ENCODE measurements around the gene LEF1. TPM values are rescaled to one million over a fixed set of nuclear protein-coding genes. Genes with fewer than 3 reads are reported as not detected.

Gene LEF1
- total RNA-seq, 2 donors from 2014 or later = 73.4 to 93.4 TPM

DNA sequence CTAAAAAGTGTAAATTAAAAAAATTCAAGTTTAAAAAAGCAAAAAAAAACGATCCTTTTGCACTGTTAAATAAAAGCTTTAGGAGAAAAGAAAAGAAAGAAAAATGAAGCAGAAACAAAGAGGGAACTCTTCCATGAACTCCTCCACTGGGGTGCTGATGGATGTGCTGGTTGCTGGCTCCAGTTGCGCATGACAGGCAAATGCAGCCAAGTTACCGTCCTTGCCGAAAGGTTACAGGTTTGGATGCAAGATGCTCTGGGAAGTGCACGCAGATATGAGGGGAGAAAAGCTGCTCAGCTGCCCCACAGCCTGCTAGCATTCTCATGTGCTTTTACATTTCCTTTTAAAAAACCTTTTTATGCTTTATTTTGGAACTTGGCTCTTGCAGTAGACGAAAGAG lies 120.6 kb downstream of the LEF1 start:
- H3K4me3 Mint-ChIP-seq = no peak overlapping the region
- H3K27me3 Mint-ChIP-seq = no peaks in the 10 kb centered on the region
- ATAC-seq (replicated peaks) = no peak
- peaks cover 62% of the 10 kb centered on the region for H3K36me3 Mint-ChIP-seq (ENCODE audit: low read depth)
- H3K27ac Mint-ChIP-seq = peak overlapping the region; percentile 91
- no peaks in the 10 kb centered on the region for H3K9me3 Mint-ChIP-seq
- H3K4me1 Mint-ChIP-seq = peaks cover 38% of the 10 kb centered on the region

DNA sequence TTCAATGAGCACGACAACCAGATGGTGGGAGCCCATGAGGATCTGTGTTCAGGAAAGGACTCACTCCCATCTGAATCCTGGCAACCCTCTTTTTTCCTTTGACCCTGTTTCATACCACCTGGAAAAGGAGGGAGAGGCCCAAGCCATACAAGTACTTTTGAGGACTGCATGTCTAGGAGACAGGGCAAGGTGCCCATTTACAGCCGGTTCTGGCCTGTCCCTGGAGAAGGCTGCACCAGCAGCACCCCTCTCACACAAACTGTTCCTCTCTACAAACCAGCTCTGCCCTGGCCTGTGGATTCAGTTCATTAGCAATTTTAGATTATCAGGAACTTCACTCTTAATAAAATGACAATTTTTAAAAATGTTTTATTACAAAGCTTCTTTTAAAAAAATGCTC lies 121.5 kb downstream of the LEF1 start:
- H3K9me3 Mint-ChIP-seq = no peaks in the 10 kb centered on the region
- no peak overlapping the region for H3K27ac Mint-ChIP-seq
- peaks cover 33% of the 10 kb centered on the region for H3K4me1 Mint-ChIP-seq
- H3K36me3 Mint-ChIP-seq (ENCODE audit: low read depth) = peaks cover 52% of the 10 kb centered on the region
- no peak for ATAC-seq (replicated peaks)
- no peaks in the 10 kb centered on the region for H3K27me3 Mint-ChIP-seq
- no peak overlapping the region for H3K4me3 Mint-ChIP-seq

- peak overlapping the region; percentile 75 for H3K27ac Mint-ChIP-seq
- no peaks in the 10 kb centered on the region for H3K27me3 Mint-ChIP-seq
- peaks cover 44% of the 10 kb centered on the region for H3K36me3 Mint-ChIP-seq (ENCODE audit: low read depth)
- no peaks in the 10 kb centered on the region for H3K9me3 Mint-ChIP-seq
- peaks cover 23% of the 10 kb centered on the region for H3K4me1 Mint-ChIP-seq
- no peak for ATAC-seq (replicated peaks)
- H3K4me3 Mint-ChIP-seq = no peak overlapping the region
These were observed 123.1 kb downstream of the LEF1 start for GRCh38 chr4:108045687-108046024.

GRCh38 chr4:108044951-108045686 lies 123.6 kb downstream of the LEF1 start:
- Mint-ChIP-seq H3K9me3 (no peaks in the 10 kb centered on the region), H3K27ac (peak overlapping the region; percentile 75), H3K4me1 (peaks cover 19% of the 10 kb centered on the region), H3K27me3 (no peaks in the 10 kb centered on the region), H3K36me3 (ENCODE audit: low read depth) (peaks cover 42% of the 10 kb centered on the region), H3K4me3 (no peak overlapping the region)
- ATAC-seq (replicated peaks) = peak; percentile 57

- Mint-ChIP-seq H3K4me3 (no peak overlapping the region), H3K36me3 (ENCODE audit: low read depth) (peaks cover 26% of the 10 kb centered on the region), H3K27ac (peak overlapping the region; percentile 16), H3K9me3 (no peaks in the 10 kb centered on the region), H3K27me3 (no peaks in the 10 kb centered on the region), H3K4me1 (peaks cover 4% of the 10 kb centered on the region)
- ATAC-seq (replicated peaks) = no peak
These were observed 125.2 kb downstream of the LEF1 start for GRCh38 chr4:108043526-108043925.

DNA sequence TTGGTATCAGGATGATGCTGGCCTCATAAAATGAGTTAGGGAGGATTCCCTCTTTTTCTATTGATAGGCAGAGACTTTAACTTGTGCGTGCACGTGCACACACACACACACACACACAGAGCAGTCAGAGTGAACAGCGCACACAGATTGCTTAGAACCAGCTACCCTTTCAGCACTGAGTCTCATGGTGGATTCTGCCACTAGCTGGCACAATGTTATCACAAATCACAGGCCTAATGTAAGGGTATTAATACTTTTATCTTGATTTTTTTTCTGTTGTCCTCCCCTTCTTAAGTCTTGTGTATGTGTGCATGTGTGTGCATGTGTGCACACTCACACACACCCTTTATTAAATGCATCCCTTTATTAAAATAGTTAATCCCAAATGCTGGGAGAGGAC lies 125.8 kb downstream of the LEF1 start:
- Mint-ChIP-seq H3K4me1 (peaks cover 4% of the 10 kb centered on the region), H3K4me3 (no peak overlapping the region), H3K27ac (peak overlapping the region; percentile 16), H3K9me3 (no peaks in the 10 kb centered on the region), H3K36me3 (ENCODE audit: low read depth) (peaks cover 20% of the 10 kb centered on the region), H3K27me3 (no peaks in the 10 kb centered on the region)
- no peak for ATAC-seq (replicated peaks)

DNA sequence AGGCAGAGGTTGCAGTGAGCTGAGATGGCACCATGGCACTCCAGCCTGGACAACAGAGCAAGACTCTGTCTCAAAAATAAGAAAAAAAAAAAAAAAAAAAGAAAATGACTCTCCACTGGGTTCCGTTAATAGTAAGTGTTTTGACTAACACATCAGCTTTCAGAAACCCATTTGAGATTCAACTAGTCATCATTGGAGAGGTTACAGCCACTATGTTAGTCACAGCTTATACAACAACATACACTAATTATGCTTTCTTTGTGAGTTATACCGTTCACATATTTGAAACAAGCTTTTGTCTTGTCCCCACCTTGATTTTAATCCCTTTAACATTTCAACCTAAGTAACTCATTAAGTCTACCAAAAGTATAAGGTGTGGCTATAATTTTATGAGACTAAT lies 130.8 kb downstream of the LEF1 start:
- no peaks in the 10 kb centered on the region for H3K4me1 Mint-ChIP-seq
- ATAC-seq (replicated peaks) = peak; percentile 92
- peaks cover 16% of the 10 kb centered on the region for H3K36me3 Mint-ChIP-seq (ENCODE audit: low read depth)
- no peaks in the 10 kb centered on the region for H3K9me3 Mint-ChIP-seq
- peak overlapping the region; percentile 20 for H3K4me3 Mint-ChIP-seq
- peak overlapping the region; percentile 71 for H3K27ac Mint-ChIP-seq
- H3K27me3 Mint-ChIP-seq = no peaks in the 10 kb centered on the region

- Mint-ChIP-seq H3K9me3 (no peaks in the 10 kb centered on the region), H3K36me3 (ENCODE audit: low read depth) (peaks cover 21% of the 10 kb centered on the region), H3K27me3 (no peaks in the 10 kb centered on the region), H3K4me3 (peak overlapping the region; percentile 51), H3K4me1 (peaks cover 5% of the 10 kb centered on the region), H3K27ac (peak overlapping the region; percentile 71)
- ATAC-seq (replicated peaks) = peak; percentile 48
These were observed 132.5 kb downstream of the LEF1 start for GRCh38 chr4:108036213-108036612.

GRCh38 chr4:108035691-108036090 lies 133.0 kb downstream of the LEF1 start:
- no peaks in the 10 kb centered on the region for H3K9me3 Mint-ChIP-seq
- peak overlapping the region; percentile 71 for H3K27ac Mint-ChIP-seq
- H3K27me3 Mint-ChIP-seq = no peaks in the 10 kb centered on the region
- peaks cover 10% of the 10 kb centered on the region for H3K4me1 Mint-ChIP-seq
- no peak for ATAC-seq (replicated peaks)
- H3K4me3 Mint-ChIP-seq = peak overlapping the region; percentile 51
- peaks cover 21% of the 10 kb centered on the region for H3K36me3 Mint-ChIP-seq (ENCODE audit: low read depth)

- Mint-ChIP-seq H3K4me3 (no peak overlapping the region), H3K4me1 (peaks cover 19% of the 10 kb centered on the region), H3K9me3 (no peaks in the 10 kb centered on the region), H3K36me3 (ENCODE audit: low read depth) (peaks cover 21% of the 10 kb centered on the region), H3K27ac (no peak overlapping the region), H3K27me3 (no peaks in the 10 kb centered on the region)
- ATAC-seq (replicated peaks) = no peak
These were observed 134.2 kb downstream of the LEF1 start for GRCh38 chr4:108034565-108034964.

DNA sequence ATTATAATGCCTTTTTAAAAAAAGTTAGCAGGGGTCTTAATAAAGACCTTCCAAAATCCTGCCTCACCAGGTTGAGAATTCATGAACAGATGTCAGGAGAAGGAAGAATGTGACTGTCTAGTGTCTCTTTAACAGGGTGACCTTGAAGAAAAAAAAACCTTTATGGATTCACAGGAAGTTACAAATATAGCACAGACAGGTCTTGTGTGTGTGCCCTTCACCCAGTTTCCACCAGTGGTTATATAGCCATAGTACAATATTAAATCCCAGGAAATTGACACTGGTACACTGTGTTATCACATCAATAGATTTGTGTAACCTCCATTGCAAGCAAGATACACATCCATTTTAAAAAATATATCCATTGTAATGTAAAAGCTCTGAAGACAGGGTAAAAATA lies 135.4 kb downstream of the LEF1 start:
- Mint-ChIP-seq H3K9me3 (no peaks in the 10 kb centered on the region), H3K4me1 (peaks cover 27% of the 10 kb centered on the region), H3K36me3 (ENCODE audit: low read depth) (peaks cover 23% of the 10 kb centered on the region), H3K27ac (no peak overlapping the region), H3K4me3 (no peak overlapping the region), H3K27me3 (no peaks in the 10 kb centered on the region)
- ATAC-seq (replicated peaks) = no peak

- H3K9me3 Mint-ChIP-seq = no peaks in the 10 kb centered on the region
- peaks cover 27% of the 10 kb centered on the region for H3K4me1 Mint-ChIP-seq
- H3K36me3 Mint-ChIP-seq (ENCODE audit: low read depth) = peaks cover 41% of the 10 kb centered on the region
- ATAC-seq (replicated peaks) = peak; percentile 77
- H3K27me3 Mint-ChIP-seq = no peaks in the 10 kb centered on the region
- H3K27ac Mint-ChIP-seq = peak overlapping the region; percentile 83
- peak overlapping the region; percentile 40 for H3K4me3 Mint-ChIP-seq
These were observed 137.2 kb downstream of the LEF1 start for GRCh38 chr4:108031427-108032083.

DNA sequence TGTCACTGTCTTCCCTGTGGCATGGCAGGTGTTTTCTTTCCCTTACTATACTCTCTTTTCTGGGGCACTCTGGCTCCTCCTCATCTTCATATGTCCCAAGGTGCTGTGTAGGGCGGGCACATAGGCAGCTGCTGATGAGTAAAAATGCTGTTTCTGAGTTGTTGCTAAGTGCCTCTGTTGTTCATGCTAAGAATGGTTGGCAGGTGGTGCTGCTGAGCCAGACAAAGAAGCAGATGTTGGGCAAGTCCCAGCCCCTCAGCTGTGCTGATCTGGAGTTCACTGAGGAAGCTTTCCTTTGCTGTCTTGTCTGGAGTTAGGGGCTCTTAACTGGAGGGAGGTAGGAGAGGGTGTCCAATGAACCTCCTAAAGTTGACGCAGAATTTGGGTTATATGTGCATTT lies 138.4 kb downstream of the LEF1 start:
- Mint-ChIP-seq H3K4me1 (peaks cover 27% of the 10 kb centered on the region), H3K4me3 (peak overlapping the region; percentile 45), H3K36me3 (ENCODE audit: low read depth) (peaks cover 45% of the 10 kb centered on the region), H3K27me3 (no peaks in the 10 kb centered on the region), H3K9me3 (no peaks in the 10 kb centered on the region), H3K27ac (peak overlapping the region; percentile 83)
- peak; percentile 82 for ATAC-seq (replicated peaks)

GRCh38 chr4:108029731-108030130 lies 139.0 kb downstream of the LEF1 start:
- H3K4me3 Mint-ChIP-seq = peak overlapping the region; percentile 45
- peak overlapping the region; percentile 83 for H3K27ac Mint-ChIP-seq
- peaks cover 42% of the 10 kb centered on the region for H3K36me3 Mint-ChIP-seq (ENCODE audit: low read depth)
- H3K4me1 Mint-ChIP-seq = peaks cover 27% of the 10 kb centered on the region
- H3K9me3 Mint-ChIP-seq = no peaks in the 10 kb centered on the region
- H3K27me3 Mint-ChIP-seq = no peaks in the 10 kb centered on the region
- peak; percentile 56 for ATAC-seq (replicated peaks)

GRCh38 chr4:108029016-108029720 lies 139.6 kb downstream of the LEF1 start:
- peak; percentile 28 for ATAC-seq (replicated peaks)
- Mint-ChIP-seq H3K9me3 (no peaks in the 10 kb centered on the region), H3K27ac (peak overlapping the region; percentile 83), H3K4me3 (peak overlapping the region; percentile 45), H3K36me3 (ENCODE audit: low read depth) (peaks cover 42% of the 10 kb centered on the region), H3K4me1 (peaks cover 27% of the 10 kb centered on the region), H3K27me3 (no peaks in the 10 kb centered on the region)

All from activated T-helper 17 cell treated with anti-CD3 and anti-CD28 coated beads, Interleukin-2, amount 50 U/mL, for 72 hours (primary cell).